Endothelial cell of umbilical vein (primary cell): ENCODE results near the gene KIF18A.

Source experiments
- EZH2 ChIP-seq: IDR thresholded peaks from 2 replicates; pipeline ENCODE4 v1.6.1; 2012; ENCODE audit warnings: borderline replicate concordance, low read depth, mild to moderate bottlenecking, moderate library complexity, low read length, inconsistent platforms; ENCODE audit not compliant: severe bottlenecking
- GATA2 ChIP-seq: IDR thresholded peaks from 2 replicates; pipeline ENCODE4 v1.7.0; 2011; ENCODE audit warnings: low read depth, mild to moderate bottlenecking, moderate library complexity, mixed read lengths, low read length; ENCODE audit not compliant: insufficient read length, insufficient read depth
- JUN ChIP-seq: IDR thresholded peaks from 2 replicates; pipeline ENCODE4 v1.6.1; 2011; ENCODE audit warnings: borderline replicate concordance, low read depth; ENCODE audit not compliant: insufficient read length, insufficient read depth
- MYC ChIP-seq: IDR thresholded peaks from one replicate; pipeline ENCODE4 v1.6.1; 2011; ENCODE audit warnings: mild to moderate bottlenecking, low read depth, low read length
- POLR2A ChIP-seq: IDR thresholded peaks from 2 replicates; pipeline ENCODE4 v1.6.1; 2012; ENCODE audit warnings: low read depth, mild to moderate bottlenecking, control low read depth, low read length
- POLR2AphosphoS5 ChIP-seq: IDR thresholded peaks from 2 replicates; pipeline ENCODE4 v1.6.1; 2012; ENCODE audit warnings: low read depth, mild to moderate bottlenecking, control low read depth, low read length, moderate library complexity; ENCODE audit not compliant: insufficient read depth
- TF ChIP-seq, protein P1 (sequence below), 2 donors: IDR thresholded peaks; 1 replicate in 1 of 2; 2 replicates in 1 of 2; pipeline ENCODE4 v1.5.1; 2011; ENCODE audit warnings: low read length in 2 of 2, mild to moderate bottlenecking in 2 of 2, moderate library complexity in 2 of 2, control low read depth in 1 of 2, inconsistent platforms in 1 of 2, low read depth in 1 of 2; ENCODE audit not compliant: insufficient read depth in 1 of 2; ENCODE audit errors: extremely low read depth in 1 of 2
- TF ChIP-seq, protein P2 (sequence below): IDR thresholded peaks from 2 replicates; pipeline ENCODE4 v1.6.1; 2011; ENCODE audit not compliant: insufficient read depth, insufficient read length

DNA sequence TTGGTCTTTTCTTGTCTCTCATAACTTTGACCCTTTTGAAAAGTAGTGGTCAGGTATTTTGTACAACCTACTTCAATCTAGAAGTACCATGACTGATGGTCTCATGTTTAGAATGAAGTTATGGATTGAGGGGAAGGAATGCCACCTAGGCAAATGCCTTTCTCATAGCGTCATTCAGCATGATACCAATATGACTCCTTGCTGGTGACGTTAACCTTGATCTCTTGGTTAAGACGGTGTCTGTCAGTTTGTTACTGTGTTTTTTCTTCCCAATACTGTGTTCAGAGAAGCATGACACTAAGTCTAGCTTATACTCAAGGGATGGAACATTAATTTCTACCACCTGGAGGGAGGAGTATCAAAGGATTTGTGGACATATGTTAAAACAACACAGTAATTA lies 130.9 kb downstream of the KIF18A start:
- TF ChIP-seq, protein P1, sequence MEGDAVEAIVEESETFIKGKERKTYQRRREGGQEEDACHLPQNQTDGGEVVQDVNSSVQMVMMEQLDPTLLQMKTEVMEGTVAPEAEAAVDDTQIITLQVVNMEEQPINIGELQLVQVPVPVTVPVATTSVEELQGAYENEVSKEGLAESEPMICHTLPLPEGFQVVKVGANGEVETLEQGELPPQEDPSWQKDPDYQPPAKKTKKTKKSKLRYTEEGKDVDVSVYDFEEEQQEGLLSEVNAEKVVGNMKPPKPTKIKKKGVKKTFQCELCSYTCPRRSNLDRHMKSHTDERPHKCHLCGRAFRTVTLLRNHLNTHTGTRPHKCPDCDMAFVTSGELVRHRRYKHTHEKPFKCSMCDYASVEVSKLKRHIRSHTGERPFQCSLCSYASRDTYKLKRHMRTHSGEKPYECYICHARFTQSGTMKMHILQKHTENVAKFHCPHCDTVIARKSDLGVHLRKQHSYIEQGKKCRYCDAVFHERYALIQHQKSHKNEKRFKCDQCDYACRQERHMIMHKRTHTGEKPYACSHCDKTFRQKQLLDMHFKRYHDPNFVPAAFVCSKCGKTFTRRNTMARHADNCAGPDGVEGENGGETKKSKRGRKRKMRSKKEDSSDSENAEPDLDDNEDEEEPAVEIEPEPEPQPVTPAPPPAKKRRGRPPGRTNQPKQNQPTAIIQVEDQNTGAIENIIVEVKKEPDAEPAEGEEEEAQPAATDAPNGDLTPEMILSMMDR (IDR thresholded peaks at IDR 0.05; ENCODE audit: extremely low read depth in 1 of 2, insufficient read depth in 1 of 2, low read depth in 1 of 2, low read length in 2 of 2) = no peak
- TF ChIP-seq EZH2 (no peak), JUN (no peak), GATA2 (no peak), POLR2AphosphoS5 (no peak), POLR2A (no peak), MYC (no peak)
- TF ChIP-seq, protein P2, sequence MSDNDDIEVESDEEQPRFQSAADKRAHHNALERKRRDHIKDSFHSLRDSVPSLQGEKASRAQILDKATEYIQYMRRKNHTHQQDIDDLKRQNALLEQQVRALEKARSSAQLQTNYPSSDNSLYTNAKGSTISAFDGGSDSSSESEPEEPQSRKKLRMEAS = no peak
